AG09319 (cell line): Measurements from ENCODE around the gene GP9.

Source experiments
- DNase-seq: peaks from one replicate; pipeline ENCODE4 v3.0.0-alpha.2; 2010; ENCODE audit warnings: low read depth; ENCODE audit errors: extremely low read depth
- TF ChIP-seq, protein P1 (sequence below): IDR thresholded peaks from 2 replicates; pipeline ENCODE4 v1.5.1; 2011; ENCODE audit warnings: low read depth, mild to moderate bottlenecking, inconsistent platforms, low read length, moderate library complexity

Gene GP9

GRCh38 chr3:129040039-129040336 lies 20.6 kb upstream of the GP9 start:
- no peak for DNase-seq
- TF ChIP-seq, protein P1, sequence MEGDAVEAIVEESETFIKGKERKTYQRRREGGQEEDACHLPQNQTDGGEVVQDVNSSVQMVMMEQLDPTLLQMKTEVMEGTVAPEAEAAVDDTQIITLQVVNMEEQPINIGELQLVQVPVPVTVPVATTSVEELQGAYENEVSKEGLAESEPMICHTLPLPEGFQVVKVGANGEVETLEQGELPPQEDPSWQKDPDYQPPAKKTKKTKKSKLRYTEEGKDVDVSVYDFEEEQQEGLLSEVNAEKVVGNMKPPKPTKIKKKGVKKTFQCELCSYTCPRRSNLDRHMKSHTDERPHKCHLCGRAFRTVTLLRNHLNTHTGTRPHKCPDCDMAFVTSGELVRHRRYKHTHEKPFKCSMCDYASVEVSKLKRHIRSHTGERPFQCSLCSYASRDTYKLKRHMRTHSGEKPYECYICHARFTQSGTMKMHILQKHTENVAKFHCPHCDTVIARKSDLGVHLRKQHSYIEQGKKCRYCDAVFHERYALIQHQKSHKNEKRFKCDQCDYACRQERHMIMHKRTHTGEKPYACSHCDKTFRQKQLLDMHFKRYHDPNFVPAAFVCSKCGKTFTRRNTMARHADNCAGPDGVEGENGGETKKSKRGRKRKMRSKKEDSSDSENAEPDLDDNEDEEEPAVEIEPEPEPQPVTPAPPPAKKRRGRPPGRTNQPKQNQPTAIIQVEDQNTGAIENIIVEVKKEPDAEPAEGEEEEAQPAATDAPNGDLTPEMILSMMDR, result no peak

DNA sequence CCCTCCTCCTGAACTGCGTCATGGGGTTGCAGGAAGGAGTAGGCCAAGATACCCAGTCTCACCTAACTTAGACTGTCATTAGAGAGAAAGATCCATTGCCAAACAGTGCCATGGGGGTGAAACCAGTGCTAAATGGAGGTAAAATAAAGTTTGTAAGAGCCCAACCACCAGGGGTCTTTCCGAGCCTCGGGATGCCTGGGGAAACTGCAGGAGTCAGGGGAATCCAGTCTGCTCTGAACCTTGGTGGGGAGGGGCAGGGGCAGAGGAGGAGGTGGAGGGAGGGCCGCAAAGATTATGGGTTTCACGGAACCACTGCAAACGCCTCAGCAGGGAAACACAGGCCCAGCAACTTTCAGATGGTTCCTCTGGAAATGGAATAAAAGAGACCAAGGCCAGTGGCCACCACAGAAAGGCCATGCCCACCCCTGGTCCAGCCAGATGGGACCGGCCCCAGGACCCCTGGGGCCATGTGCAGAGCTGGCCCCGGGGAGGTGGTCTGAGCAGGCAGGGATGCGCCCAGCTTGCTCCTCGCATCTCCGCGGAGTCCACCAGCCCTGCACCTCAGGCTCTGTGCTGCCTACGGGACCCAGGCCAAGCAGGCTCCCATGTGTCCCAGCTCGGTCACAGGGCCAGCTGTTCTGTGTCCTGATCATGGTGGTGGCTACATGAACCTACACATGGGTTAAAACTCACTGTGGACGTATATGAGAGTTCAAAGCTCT lies 19.8 kb upstream of the GP9 start:
- TF ChIP-seq, protein P1, result no peak
- DNase-seq, result no peak

- DNase-seq, result no peak
These were observed 14.9 kb upstream of the GP9 start for GRCh38 chr3:129045675-129046036.

GRCh38 chr3:129046037-129046731 lies 14.4 kb upstream of the GP9 start:
- TF ChIP-seq, protein P1, result no peak
- DNase-seq, result no peak

More at GRCh38 chr3:129045675-129046036, 14.9 kb upstream of the GP9 start:
- TF ChIP-seq, protein P1, result no peak

DNA sequence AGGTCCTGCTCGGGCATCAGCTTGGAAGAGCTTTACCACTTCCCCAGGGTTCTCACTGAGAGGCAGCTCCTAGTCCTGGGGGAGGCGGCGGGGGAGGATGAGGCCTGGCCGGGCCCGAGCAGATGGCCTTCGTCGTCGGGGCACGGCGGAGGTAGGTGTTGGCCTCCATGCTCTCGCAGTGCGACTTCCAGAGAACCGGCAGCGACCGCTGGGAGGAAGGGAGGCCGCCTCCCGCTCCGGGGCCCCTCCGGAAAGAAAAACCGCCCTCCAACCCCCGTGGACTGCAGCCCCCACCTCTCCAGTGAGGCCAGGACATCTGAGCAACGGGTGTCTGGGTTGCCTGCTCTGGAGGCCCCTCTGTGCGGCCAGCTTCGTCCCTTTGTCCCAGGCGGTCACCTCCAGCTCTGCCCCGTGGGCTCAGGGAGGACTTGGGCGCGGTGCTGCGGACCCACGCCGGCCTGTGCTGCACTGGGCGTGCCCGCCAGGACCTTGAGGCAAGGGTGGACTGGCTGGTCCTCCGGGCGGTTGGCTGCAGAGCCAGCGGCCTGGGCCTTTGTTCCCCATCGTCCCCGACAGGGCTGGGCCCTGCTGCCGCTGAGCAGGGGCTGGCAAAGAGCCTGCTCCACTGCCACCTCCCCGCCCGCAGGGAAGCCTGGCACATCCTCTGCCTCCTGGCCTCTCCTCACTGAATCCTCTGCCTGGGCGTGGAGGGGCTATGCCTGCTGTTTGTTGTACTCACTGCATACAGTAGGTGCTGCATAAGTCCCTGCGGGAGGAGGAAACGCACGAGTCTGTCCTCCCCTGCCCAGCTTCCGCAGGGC lies 13.6 kb upstream of the GP9 start:
- TF ChIP-seq, protein P1, result no peak

DNA sequence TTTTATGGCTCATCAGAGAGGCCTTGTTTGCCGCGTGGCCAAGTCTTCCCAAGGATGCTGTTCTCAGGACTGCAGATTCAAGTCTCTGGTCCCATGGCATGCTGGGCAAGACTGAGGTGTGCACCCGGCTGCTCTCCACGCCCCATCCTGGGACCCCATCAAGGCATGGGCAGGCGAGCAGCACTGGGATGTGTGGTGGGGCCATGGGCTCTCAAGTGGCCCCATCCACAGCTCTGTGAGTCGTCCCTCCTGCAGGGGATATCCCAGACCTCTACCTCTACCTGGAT lies 13.1 kb upstream of the GP9 start:
- TF ChIP-seq, protein P1, result no peak

More for the DNA sequence above, 13.6 kb upstream of the GP9 start:
- no peak for DNase-seq

More for the DNA sequence above, 13.1 kb upstream of the GP9 start:
- DNase-seq, result no peak
